HepG2 (cell line): ENCODE data around the gene SNAI1. TPM values are rescaled to one million over a fixed set of nuclear protein-coding genes. Genes with fewer than 3 reads are reported as not detected.

Experiments used
- ATAC-seq: fragments of 200-7000 bp; cut with Tn5 transposase; 3 replicates; pipeline ENCODE4 v1.9.1; 2020; ENCODE audit warnings: mild to moderate bottlenecking, moderate library complexity
- BruUV-seq: library from RNA; stranded (reverse); fragments of 400-500 nt; replicated peaks from 2 replicates; lab custom pipeline; 2021; lab: Mats Ljungman, UMichigan
- CTCF ChIA-PET: fragments of 300-600 bp; formaldehyde crosslinking; extraction: SDS; loops from one replicate; lab custom pipeline; 2021; ENCODE audit warnings: low total read pairs, inconsistent platforms, low intra/inter-chr PET ratio; lab: Yijun Ruan, JAX
- POLR2A ChIA-PET: fragments of 350-600 bp; sonication (Branson Sonifier 250); formaldehyde crosslinking; loops from one replicate; lab custom pipeline; 2020; ENCODE audit warnings: antibody characterized with exemption, inconsistent platforms; lab: Yijun Ruan, JAX
- DNase-seq: peaks from one replicate; pipeline ENCODE4 v3.0.0-alpha.2; 2015; ENCODE audit warnings: low spot score
- FAIRE-seq: peaks from 3 replicates; lab custom pipeline; 2011; peaks lifted over from hg19 to GRCh38; lab: Jason Lieb, UNC
- H2AFZ ChIP-seq: one replicate; pipeline ENCODE4 v1.6.1; 2011; ENCODE audit warnings: low read length, inconsistent platforms
- H3K27ac ChIP-seq: fragments of 300-600 bp; 3 replicates; pipeline ENCODE4 v1.8.0; 2011; ENCODE audit warnings: mixed run types, mild to moderate bottlenecking, mixed read lengths, low read length, inconsistent platforms; ENCODE audit not compliant: insufficient read depth; ENCODE audit errors: extremely low read length
- H3K27me3 ChIP-seq, 2 experiments: fragments of 200-600 bp in 1 of 2; 2 replicates in 1 of 2; 3 replicates in 1 of 2; pipeline versions ENCODE4 v1.6.0 to v1.8.0; 2011; ENCODE audit warnings: low read length in 2 of 2, mild to moderate bottlenecking in 2 of 2, moderate library complexity in 2 of 2, inconsistent platforms in 1 of 2; ENCODE audit not compliant: insufficient read depth in 2 of 2, control insufficient read depth in 1 of 2
- H3K36me3 ChIP-seq, 2 experiments: fragments of 200-600 bp in 1 of 2; replicated peaks in 1 of 2; 2 replicates in 1 of 2; 3 replicates in 1 of 2; pipeline versions ENCODE4 v1.5.1 to v1.8.0; 2011; ENCODE audit warnings: low read length in 2 of 2, inconsistent platforms in 1 of 2; ENCODE audit not compliant: insufficient read depth in 2 of 2, control insufficient read depth in 1 of 2
- H3K4me1 ChIP-seq: 2 replicates; pipeline ENCODE4 v1.5.1; 2012; ENCODE audit warnings: low read length, inconsistent platforms; ENCODE audit not compliant: insufficient read depth
- H3K4me2 ChIP-seq: 2 replicates; pipeline ENCODE4 v1.6.0; 2011; ENCODE audit warnings: low read depth, low read length, inconsistent platforms
- H3K4me3 ChIP-seq, 3 experiments: fragments of 200-600 bp in 1 of 3; sonication (generic), shearing (Covaris generic) in 1 of 3; replicated peaks in 1 of 3; 2 replicates each; pipeline ENCODE4 v1.5.1; 2011 to 2016; ENCODE audit warnings: low read length in 3 of 3, inconsistent platforms in 2 of 3, low read depth in 2 of 3, mild to moderate bottlenecking in 2 of 3, control low read depth in 1 of 3, mixed read lengths in 1 of 3; ENCODE audit not compliant: insufficient read depth in 1 of 3
- H3K79me2 ChIP-seq: one replicate; pipeline ENCODE4 v1.6.1; 2011; ENCODE audit warnings: low read length, inconsistent platforms; ENCODE audit not compliant: insufficient read depth
- H3K9ac ChIP-seq: 2 replicates; pipeline ENCODE4 v1.6.0; 2011; ENCODE audit warnings: mild to moderate bottlenecking, low read depth, low read length, inconsistent platforms; ENCODE audit not compliant: insufficient read depth
- H3K9me3 ChIP-seq: 2 replicates; pipeline ENCODE4 v1.5.1; 2012; ENCODE audit warnings: mild to moderate bottlenecking, low read length
- H4K20me1 ChIP-seq: 2 replicates; pipeline ENCODE4 v1.6.0; 2011; ENCODE audit warnings: inconsistent platforms, mild to moderate bottlenecking, low read length, moderate library complexity; ENCODE audit not compliant: insufficient read depth
- ARNTL ChIP-seq: sonication (generic); formaldehyde crosslinking; IDR thresholded peaks from 2 replicates; pipeline ENCODE4 v1.4.0; 2020; ENCODE audit warnings: mild to moderate bottlenecking, missing genetic modification reagents
- BRCA1 ChIP-seq: sonication (generic); formaldehyde crosslinking; IDR thresholded peaks from 2 replicates; pipeline ENCODE4 v1.4.0; 2020; ENCODE audit warnings: missing genetic modification reagents
- CEBPG ChIP-seq: IDR thresholded peaks from 2 replicates; pipeline ENCODE4 v1.6.1; 2016
- GATAD1 ChIP-seq: IDR thresholded peaks from 2 replicates; pipeline ENCODE4 v1.6.1; 2016; ENCODE audit warnings: missing genetic modification reagents, missing compliant biosample characterization
- HIVEP1 ChIP-seq: sonication (generic); formaldehyde crosslinking; IDR thresholded peaks from 2 replicates; pipeline ENCODE4 v1.4.0; 2020; ENCODE audit warnings: mild to moderate bottlenecking, missing genetic modification reagents
- POLR2A ChIP-seq, 2 experiments: IDR thresholded peaks; 2 replicates each; pipeline ENCODE4 v1.6.1; 2011; ENCODE audit warnings: low read depth in 2 of 2, low read length in 2 of 2, mild to moderate bottlenecking in 1 of 2, moderate library complexity in 1 of 2; ENCODE audit not compliant: insufficient read depth in 1 of 2
- PPARG ChIP-seq: conservative IDR thresholded peaks from 2 replicates; pipeline ENCODE4 v1.6.1; 2016; ENCODE audit warnings: missing biosample characterization, missing genetic modification reagents
- SRSF4 ChIP-seq: fragments of 200-400 bp; formaldehyde crosslinking; IDR thresholded peaks from one replicate; pipeline ENCODE4 v1.6.1; 2018; ENCODE audit warnings: mild to moderate bottlenecking, low read depth, low read length, moderate library complexity; ENCODE audit not compliant: poor library complexity, severe bottlenecking
- ZBTB44 ChIP-seq: sonication (generic); formaldehyde crosslinking; IDR thresholded peaks from 2 replicates; pipeline ENCODE4 v1.4.0; 2020; ENCODE audit warnings: missing genetic modification reagents
- ZNF20 ChIP-seq: sonication (generic); formaldehyde crosslinking; IDR thresholded peaks from 2 replicates; pipeline ENCODE4 v1.4.0; 2020; ENCODE audit warnings: mild to moderate bottlenecking, moderate library complexity, missing genetic modification reagents
- ZNF230 ChIP-seq: sonication (generic); formaldehyde crosslinking; IDR thresholded peaks from 2 replicates; pipeline ENCODE4 v1.4.0; 2020; ENCODE audit warnings: mild to moderate bottlenecking, missing genetic modification reagents
- ZNF264 ChIP-seq: sonication (generic); formaldehyde crosslinking; IDR thresholded peaks from 2 replicates; pipeline ENCODE4 v1.4.0; 2020; ENCODE audit warnings: missing genetic modification reagents
- ZNF30 ChIP-seq: sonication (generic); formaldehyde crosslinking; IDR thresholded peaks from 2 replicates; pipeline ENCODE4 v1.5.0; 2020; ENCODE audit warnings: mild to moderate bottlenecking, missing genetic modification reagents
- ZNF460 ChIP-seq: sonication (generic); formaldehyde crosslinking; IDR thresholded peaks from 2 replicates; pipeline ENCODE4 v1.5.1; 2020; ENCODE audit warnings: missing genetic modification reagents, mild to moderate bottlenecking, borderline replicate concordance
- ZNF607 ChIP-seq: sonication (generic); formaldehyde crosslinking; IDR thresholded peaks from 2 replicates; pipeline ENCODE4 v1.5.1; 2020; ENCODE audit warnings: missing genetic modification reagents, mild to moderate bottlenecking, borderline replicate concordance
- ZNF615 ChIP-seq: sonication (generic); formaldehyde crosslinking; IDR thresholded peaks from 2 replicates; pipeline ENCODE4 v1.5.0; 2020; ENCODE audit warnings: mild to moderate bottlenecking, missing genetic modification reagents, borderline replicate concordance
- WGBS: methylation state at CpG from one replicate; pipeline ENCODE4 v1.1.6; 2017; ENCODE audit warnings: low lambda C conversion rate; 5-methylcytosine and 5-hydroxymethylcytosine counted together
- in situ Hi-C: cut with HindIII; loops from 2 replicates; pipeline ENCODE4 v1.10.0; 2017; ENCODE audit warnings: low pct_unique_long_range_greater_than_20kb; ENCODE audit not compliant: extremely low pct_ligation_motif_present
- intact Hi-C: fragments of 100-400 bp; cut with micrococcal nuclease; formaldehyde crosslinking; loops from one replicate; pipeline ENCODE4 v1.10.0; 2022; ENCODE audit not compliant: unreplicated experiment
- polyA plus RNA-seq, 8 experiments: library from polyadenylated mRNA; depleted of rRNA in 3 of 8; stranded (reverse) in 7 of 8; unstranded in 1 of 8; fragments of >200 nt; fragmentation: Illumina TruSeq in 4 of 8; extraction: Trizol in 4 of 8; gene quantifications; 2 replicates each; pipeline versions ENCODE4 v1.2.1 to v1.2.3, GENCODE V29; 2011 to 2016; ENCODE audit warnings: low read depth in 4 of 8, missing spikeins in 1 of 8, mixed read lengths in 1 of 8; ENCODE audit not compliant: insufficient read depth in 1 of 8
- total RNA-seq, 5 experiments: library from RNA; depleted of rRNA; stranded (reverse); fragments of >200 nt; fragmentation: Illumina TruSeq; extraction: Trizol; gene quantifications; 2 replicates each; pipeline ENCODE4 v1.2.3, GENCODE V29; 2016; ENCODE audit warnings: low read depth in 1 of 5
- TF ChIP-seq, protein P1 (sequence below): sonication (generic); formaldehyde crosslinking; IDR thresholded peaks from 2 replicates; pipeline ENCODE4 v1.8.0; 2023; ENCODE audit warnings: mild to moderate bottlenecking, missing genetic modification reagents
- TF ChIP-seq, protein P2 (sequence below): sonication (generic); formaldehyde crosslinking; IDR thresholded peaks from 2 replicates; pipeline ENCODE4 v1.5.0; 2020; ENCODE audit warnings: mild to moderate bottlenecking, low read depth, missing genetic modification reagents, borderline replicate concordance

Gene SNAI1
- total and polyA plus RNA-seq, 2 of the 13 experiments (the other 11 are each of a cell fraction or from before 2014, with no cell fraction given): 1.3 to 1.4 TPM

DNA sequence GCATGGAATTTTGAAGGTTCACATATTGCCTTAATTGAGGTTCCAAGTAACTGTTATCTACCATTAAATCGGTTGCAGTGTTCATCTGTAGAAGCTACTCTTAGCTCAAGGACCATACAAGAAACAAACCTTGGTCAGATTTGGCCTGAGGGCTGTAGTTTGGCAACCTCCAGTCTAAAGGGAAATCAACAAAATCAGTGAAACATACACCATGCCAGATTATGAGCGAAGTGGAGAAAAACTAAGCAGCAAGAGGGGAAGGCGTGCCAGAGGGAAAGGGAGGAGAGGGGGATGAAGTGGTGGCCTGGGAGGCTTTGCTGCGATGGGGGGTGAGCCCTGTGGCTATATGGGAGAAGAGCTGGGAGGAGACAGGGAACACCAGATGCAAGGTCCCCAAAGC, 8.8 kb upstream of the SNAI1 start:
- no peak for DNase-seq
- no peak overlapping the region for H2AFZ ChIP-seq
- H3K4me2 ChIP-seq: no peak overlapping the region
- H3K27ac ChIP-seq: no peak overlapping the region
- 63% methylated on average over 4 of the region's 4 CpGs for WGBS
- no peaks in the 10 kb centered on the region for H3K36me3 ChIP-seq
- no peaks in the 10 kb centered on the region for H3K79me2 ChIP-seq
- TF ChIP-seq ZNF615 (CRISPR knock-in tag) (no peak), ARNTL (CRISPR knock-in tag) (no peak), CEBPG (CRISPR knock-in tag) (no peak), ZNF30 (CRISPR knock-in tag) (no peak)
- H3K4me1 ChIP-seq: peaks cover 35% of the 10 kb centered on the region
- in situ Hi-C loops (no loop called here), intact Hi-C loops (no loop called here)
- no peak for FAIRE-seq
- H4K20me1 ChIP-seq: no peaks in the 10 kb centered on the region
- no peak overlapping the region for H3K4me3 ChIP-seq
- no peaks in the 10 kb centered on the region for H3K27me3 ChIP-seq
- ChIA-PET CTCF (no interaction called here), POLR2A (no interaction called here)
- BruUV-seq: no TSS peak
- no peak for ATAC-seq
- H3K9ac ChIP-seq: no peak overlapping the region
- H3K9me3 ChIP-seq: no peaks in the 10 kb centered on the region

DNA sequence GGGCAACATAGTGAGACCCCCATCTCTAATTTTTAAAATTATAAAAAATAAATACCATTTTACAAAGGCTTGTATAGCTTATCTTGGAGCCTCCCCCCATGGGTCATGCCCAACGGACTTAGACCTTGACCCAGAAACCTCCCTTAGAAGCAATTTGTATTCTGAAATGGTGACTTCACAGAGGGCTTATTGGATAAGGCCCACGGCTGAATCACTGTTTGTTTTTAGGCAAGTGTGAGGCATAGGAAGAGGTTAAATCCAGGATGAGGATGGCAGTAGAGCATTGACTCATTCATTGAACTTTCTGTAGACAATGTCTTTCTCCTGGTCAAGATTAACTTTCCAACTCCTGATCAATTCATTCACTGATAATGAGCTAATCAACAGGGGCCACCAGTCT, 6.2 kb upstream of the SNAI1 start:
- ChIA-PET CTCF (interaction anchor here (1.3 to 8.4 kb wide), 2 partner anchors 95 to 109 kb away, joined by 5 to 163 read pairs; no protein-coding TSS in a partner anchor), POLR2A (interaction anchor here (0.6 to 1.7 kb wide), 8 partner anchors 11 to 196 kb away, joined by 3 to 8 read pairs (median 4); partner anchors contain the start of gene RNF114)
- intact Hi-C loops: no loop called here
- no peaks in the 10 kb centered on the region for H3K79me2 ChIP-seq
- H3K9ac ChIP-seq: no peak overlapping the region
- in situ Hi-C loops: no loop called here
- H3K4me3 ChIP-seq: no peak overlapping the region; a peak in 1 of 6 replicates
- peak overlapping the region; percentile 61 for H3K4me2 ChIP-seq
- DNase-seq (peak; percentile 90), ATAC-seq (peak; percentile 23; the same call in 2 of the 3 replicates), FAIRE-seq (peak; percentile 23)
- WGBS: 0% methylated on average over 2 of the region's 2 CpGs
- peaks cover under 1 to 22% of the 10 kb centered on the region in 2 experiments for H3K27me3 ChIP-seq
- no peaks in the 10 kb centered on the region for H3K9me3 ChIP-seq
- H2AFZ ChIP-seq: no peak overlapping the region
- H3K4me1 ChIP-seq: peaks cover 55% of the 10 kb centered on the region
- H4K20me1 ChIP-seq: no peaks in the 10 kb centered on the region
- H3K27ac ChIP-seq: no peak overlapping the region
- no TSS peak for BruUV-seq
- H3K36me3 ChIP-seq: no peaks in the 10 kb centered on the region
- TF ChIP-seq PPARG (CRISPR knock-in tag) (peak; percentile 17; the same call in 1 of the 2 replicates), POLR2A (IDR thresholded peaks at IDR 0.05; ENCODE audit: insufficient read depth in 1 of 2, low read depth in 2 of 2, low read length in 2 of 2) (no peak), ZNF264 (CRISPR knock-in tag) (no peak), GATAD1 (peak; percentile 54; the same call in 1 of the 2 replicates), SRSF4 (no peak), ZNF607 (CRISPR knock-in tag) (no peak), ZNF460 (no peak), ZNF20 (CRISPR knock-in tag) (no peak), ZBTB44 (CRISPR knock-in tag) (no peak), HIVEP1 (CRISPR knock-in tag) (no peak), BRCA1 (CRISPR knock-in tag) (no peak), ZNF230 (no peak)
- TF ChIP-seq, protein P1, sequence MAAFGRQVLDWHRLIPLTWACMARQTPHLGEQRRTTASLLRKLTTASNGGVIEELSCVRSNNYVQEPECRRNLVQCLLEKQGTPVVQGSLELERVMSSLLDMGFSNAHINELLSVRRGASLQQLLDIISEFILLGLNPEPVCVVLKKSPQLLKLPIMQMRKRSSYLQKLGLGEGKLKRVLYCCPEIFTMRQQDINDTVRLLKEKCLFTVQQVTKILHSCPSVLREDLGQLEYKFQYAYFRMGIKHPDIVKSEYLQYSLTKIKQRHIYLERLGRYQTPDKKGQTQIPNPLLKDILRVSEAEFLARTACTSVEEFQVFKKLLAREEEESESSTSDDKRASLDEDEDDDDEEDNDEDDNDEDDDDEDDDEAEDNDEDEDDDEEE (CRISPR knock-in tag): no peak
- TF ChIP-seq, protein P2, sequence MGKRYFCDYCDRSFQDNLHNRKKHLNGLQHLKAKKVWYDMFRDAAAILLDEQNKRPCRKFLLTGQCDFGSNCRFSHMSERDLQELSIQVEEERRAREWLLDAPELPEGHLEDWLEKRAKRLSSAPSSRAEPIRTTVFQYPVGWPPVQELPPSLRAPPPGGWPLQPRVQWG: no peak
